HG03432 (cell line): Measurements from ENCODE around the gene CRKL.

Experiments
- ATAC-seq: cut with Tn5 transposase; IDR thresholded peaks from one replicate; pipeline ENCODE4 v1.9.1; 2021; ENCODE audit warnings: mild to moderate bottlenecking, moderate library complexity; ENCODE audit not compliant: unreplicated experiment

CRKL gene

DNA sequence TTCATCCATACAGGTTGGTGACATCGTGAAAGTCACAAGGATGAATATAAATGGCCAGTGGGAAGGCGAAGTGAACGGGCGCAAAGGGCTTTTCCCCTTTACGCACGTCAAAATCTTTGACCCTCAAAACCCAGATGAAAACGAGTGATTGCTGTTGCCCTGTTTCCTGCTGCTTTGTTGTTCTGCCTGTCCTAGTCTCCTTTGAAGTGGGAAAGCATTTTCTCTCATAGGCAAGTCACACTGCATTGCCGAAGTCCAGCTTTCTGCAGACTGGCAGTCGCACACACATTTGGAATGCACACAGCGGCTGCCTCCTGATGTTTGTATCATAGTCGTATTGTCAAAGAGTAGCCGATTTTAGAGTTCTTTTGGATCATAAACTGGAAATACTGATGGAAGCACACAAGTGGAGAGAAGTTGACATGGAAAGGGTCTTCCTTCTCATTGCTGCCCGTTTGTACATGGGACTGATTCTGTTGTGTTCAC lies 32.5 kb downstream of the CRKL start:
- no peak for ATAC-seq

- ATAC-seq: no peak
Observed at GRCh38 chr22:20951151-20951931, 34.1 kb downstream of the CRKL start.

DNA sequence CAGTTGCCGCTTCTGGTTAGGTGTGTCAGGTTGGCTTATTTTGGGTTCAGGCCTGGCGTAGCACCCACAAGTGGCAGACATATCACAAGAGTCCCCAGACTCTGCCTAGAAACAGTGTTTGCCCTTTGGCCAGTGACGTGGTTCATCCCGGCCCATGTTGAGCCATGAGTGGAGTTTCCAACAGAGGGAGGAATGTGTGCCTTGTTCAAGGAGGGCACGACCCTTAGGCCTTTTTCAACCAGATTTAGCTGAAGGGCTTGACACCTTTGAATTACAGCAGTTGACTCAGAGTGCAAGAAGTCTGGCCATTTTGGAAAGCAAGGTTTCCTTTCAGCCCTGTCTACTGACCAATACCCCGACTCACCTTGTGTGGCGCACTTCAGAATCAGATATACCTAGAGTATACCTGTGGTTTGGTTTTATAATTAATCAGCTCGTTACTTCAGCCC lies 34.7 kb downstream of the CRKL start:
- ATAC-seq: no peak

GRCh38 chr22:20952544-20953341 lies 35.5 kb downstream of the CRKL start:
- no peak for ATAC-seq

GRCh38 chr22:20953342-20953608 lies 36.1 kb downstream of the CRKL start:
- ATAC-seq: no peak

DNA sequence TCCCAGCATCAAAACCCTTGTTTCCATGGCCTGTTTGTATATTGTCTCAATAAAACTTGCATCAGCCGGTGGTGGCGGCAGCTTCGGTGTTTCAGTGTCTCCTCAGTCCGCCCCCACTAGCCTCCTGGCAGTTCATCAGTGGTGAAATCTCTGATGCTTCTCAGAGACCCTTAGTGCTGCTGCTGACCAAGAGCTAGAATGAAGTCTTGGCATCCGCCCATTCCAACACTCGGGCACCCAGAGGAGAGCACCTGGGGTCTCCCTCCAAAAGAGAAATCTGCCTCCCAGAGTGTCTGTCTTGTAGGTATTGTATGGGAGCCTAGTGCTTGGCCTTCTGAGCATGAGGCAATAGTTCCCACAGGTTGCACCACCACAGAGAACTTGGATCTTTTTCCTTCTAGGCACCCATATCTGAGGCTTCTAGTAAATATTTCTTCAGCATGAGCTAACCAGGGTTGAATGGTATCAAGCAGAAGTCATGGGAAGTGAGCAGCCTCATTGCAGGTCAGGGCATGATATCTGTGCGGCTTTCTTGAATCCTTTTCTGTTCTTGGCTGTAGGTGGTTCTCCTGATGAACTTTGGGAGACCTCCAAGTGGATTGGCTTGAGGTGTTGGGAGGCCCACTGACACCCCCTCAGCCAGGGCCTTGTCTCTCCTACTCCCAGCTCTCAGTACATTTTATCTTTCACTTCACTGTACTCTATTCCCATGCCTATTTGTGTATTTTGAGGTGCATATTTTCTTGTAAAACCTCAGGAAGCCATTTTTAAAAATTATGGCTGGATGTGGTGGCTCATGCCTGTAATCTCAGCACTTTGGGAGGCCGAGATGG lies 36.7 kb downstream of the CRKL start:
- ATAC-seq: no peak

- ATAC-seq: no peak
Observed at GRCh38 chr22:20955548-20955947, 38.3 kb downstream of the CRKL start.

- ATAC-seq: no peak
Observed at GRCh38 chr22:20956258-20957101, 39.3 kb downstream of the CRKL start.

- no peak for ATAC-seq
Observed at GRCh38 chr22:20957102-20957682, 40.0 kb downstream of the CRKL start.

- no peak for ATAC-seq
Observed at GRCh38 chr22:20957683-20958431, 40.6 kb downstream of the CRKL start.

DNA sequence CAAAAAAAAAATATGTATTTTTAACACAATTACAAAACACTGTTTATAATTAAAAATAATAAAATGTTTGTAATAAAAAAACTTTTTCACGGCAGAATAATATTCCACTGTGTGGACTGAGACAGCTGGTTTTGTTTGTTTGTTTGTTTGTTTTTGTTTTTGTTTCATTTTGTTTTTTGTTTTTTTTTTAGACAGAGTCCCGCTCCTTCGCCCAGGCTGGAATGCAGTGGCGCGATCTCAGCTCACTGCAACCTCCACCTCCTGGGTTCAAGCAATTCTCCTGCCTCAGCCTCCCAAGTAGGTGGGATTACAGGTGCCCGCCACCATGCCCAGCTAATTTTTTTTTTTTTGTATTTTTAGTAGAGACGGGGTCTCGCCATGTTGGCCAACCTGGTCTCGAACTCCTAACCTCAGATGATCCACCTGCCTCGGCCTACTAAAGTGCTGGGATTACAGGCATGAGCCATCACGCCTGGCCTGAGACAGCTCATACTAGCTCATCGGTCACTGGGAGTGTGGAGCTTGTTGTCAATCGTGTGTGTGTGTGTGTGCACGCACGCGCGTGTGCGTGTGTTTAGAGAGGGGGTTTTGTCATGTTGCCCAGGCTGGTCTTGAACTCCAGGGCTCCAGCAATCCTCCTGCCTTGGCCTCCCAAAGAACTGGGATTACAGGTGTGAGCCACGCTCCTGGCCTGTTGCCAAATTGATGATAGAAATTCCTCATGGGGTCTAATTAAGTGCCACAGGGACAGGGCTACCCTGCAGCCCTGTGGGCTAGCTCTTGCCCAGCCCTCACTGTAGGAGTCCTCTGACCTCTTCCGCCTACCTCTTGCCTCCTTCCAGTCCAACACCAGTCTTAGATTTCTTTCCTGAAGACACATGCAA lies 42.6 kb downstream of the CRKL start:
- no peak for ATAC-seq

DNA sequence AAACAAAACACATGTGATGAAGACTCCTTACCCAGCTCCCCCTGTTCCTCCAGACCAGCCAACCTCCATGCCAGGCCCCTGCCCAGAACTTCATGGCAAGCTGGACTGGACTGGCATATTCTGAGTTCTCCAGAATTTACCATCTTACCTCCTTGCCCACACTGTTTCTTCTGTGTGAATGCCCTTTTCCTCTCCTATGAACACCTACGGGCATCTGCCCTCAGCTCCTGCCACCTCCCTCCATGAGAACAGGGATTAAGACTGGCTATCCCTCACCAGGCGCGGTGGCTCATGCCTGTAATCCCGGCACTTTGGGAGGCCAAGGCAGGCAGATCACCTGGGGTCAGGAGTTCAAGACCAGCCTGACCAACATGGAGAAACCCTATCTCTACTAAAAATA lies 43.4 kb downstream of the CRKL start:
- no peak for ATAC-seq

GRCh38 chr22:20962491-20962945 lies 45.3 kb downstream of the CRKL start:
- no peak for ATAC-seq

- ATAC-seq: no peak
Observed at GRCh38 chr22:20963201-20964052, 46.2 kb downstream of the CRKL start.

- ATAC-seq: no peak
Observed at GRCh38 chr22:20964090-20964798, 47.0 kb downstream of the CRKL start.

GRCh38 chr22:20964799-20965103 lies 47.5 kb downstream of the CRKL start:
- no peak for ATAC-seq
